ENCODE data around the gene A2M.

The A2M gene

DNA sequence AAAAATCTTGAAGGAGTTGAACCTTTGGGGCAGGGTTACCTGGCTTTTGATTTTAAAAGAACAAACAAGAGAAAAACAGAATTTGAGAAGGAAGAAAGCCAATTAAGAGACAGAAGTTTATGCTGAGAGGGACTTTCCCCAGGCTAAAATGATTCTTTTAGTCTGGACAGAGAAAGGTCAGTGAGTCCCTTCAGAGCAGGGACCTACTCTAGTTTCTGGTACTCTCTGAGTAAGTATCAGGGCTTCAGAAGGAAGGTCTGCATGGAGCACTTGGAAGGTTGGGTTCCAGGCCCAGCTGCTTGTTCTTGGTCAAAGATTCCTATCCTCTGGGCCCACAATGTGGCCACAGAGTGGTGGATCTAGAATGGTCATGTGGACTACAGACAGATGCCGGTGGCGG, 66.8 kb downstream of the A2M start:
- no peak overlapping the region for H3K27ac ChIP-seq
- POLR2A ChIA-PET (ENCODE audit: low non-redundant PET), result no interaction called here
- TF ChIP-seq CTCF (conservative IDR thresholded peaks at IDR 0.05; ENCODE audit: low read depth), result no peak
- no peak for DNase-seq (ENCODE audit: low spot score)
- CTCF ChIA-PET, result interaction anchor here (0.6 to 2.2 kb wide), 13 partner anchors 8 to 519 kb away, joined by 3 to 15 read pairs (median 3); no protein-coding TSS in a partner anchor

GRCh38 chr12:9047105-9047504, 68.6 kb downstream of the A2M start:
- no peak for TF ChIP-seq CTCF (conservative IDR thresholded peaks at IDR 0.05; ENCODE audit: low read depth)
- no peak overlapping the region for H3K27ac ChIP-seq
- ChIA-PET POLR2A (ENCODE audit: low non-redundant PET) (no interaction called here), CTCF (no interaction called here)
- peak; percentile 47 for DNase-seq (ENCODE audit: low spot score)

DNA sequence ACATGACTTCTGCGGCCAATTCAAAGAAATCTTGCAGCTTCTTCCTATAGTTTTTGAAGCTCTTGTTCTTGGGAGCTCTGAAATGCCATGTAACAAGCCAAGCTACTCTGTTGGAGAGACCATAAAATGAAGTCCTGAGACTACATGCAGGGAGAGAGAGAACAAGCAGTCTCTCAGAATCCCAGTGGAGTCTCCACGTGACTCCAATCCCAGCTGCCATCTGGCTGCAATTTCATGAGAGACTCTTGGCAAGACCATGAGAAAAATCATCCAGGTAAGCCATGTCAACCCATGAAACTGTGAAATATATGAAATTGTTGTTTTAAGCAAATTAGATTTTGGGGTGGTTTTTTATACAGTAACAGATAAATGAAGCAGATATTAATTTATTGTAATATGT, 72.0 kb downstream of the A2M start:
- ChIA-PET POLR2A (ENCODE audit: low non-redundant PET) (no interaction called here), CTCF (interaction anchor here (0.9 kb wide), 1 partner anchor 119 kb away, joined by 4 read pairs; no protein-coding TSS in a partner anchor)
- TF ChIP-seq CTCF (conservative IDR thresholded peaks at IDR 0.05; ENCODE audit: low read depth), result no peak
- DNase-seq (ENCODE audit: low spot score), result no peak
- H3K27ac ChIP-seq, result no peak overlapping the region

GRCh38 chr12:9041321-9041720, 74.4 kb downstream of the A2M start:
- POLR2A ChIA-PET (ENCODE audit: low non-redundant PET), result no interaction called here
- no peak for TF ChIP-seq CTCF (conservative IDR thresholded peaks at IDR 0.05; ENCODE audit: low read depth)
- no peak overlapping the region for H3K27ac ChIP-seq
- no peak for DNase-seq (ENCODE audit: low spot score)
- CTCF ChIA-PET, result interaction anchor here (0.5 to 1.0 kb wide), 5 partner anchors 8 to 497 kb away, joined by 3 to 4 read pairs (median 4); no protein-coding TSS in a partner anchor

GRCh38 chr12:9040484-9041186, 75.1 kb downstream of the A2M start:
- POLR2A ChIA-PET (ENCODE audit: low non-redundant PET), result no interaction called here
- no peak for DNase-seq (ENCODE audit: low spot score)
- CTCF ChIA-PET, result interaction anchor here (0.7 to 1.0 kb wide), 4 partner anchors 9 to 497 kb away, joined by 3 to 4 read pairs (median 4); no protein-coding TSS in a partner anchor
- TF ChIP-seq CTCF (conservative IDR thresholded peaks at IDR 0.05; ENCODE audit: low read depth), result no peak
- H3K27ac ChIP-seq, result no peak overlapping the region

- peak; percentile 62 for DNase-seq (ENCODE audit: low spot score)
- ChIA-PET CTCF (interaction anchor here (0.6 to 1.3 kb wide), 6 partner anchors 11 to 582 kb away, joined by 3 to 6 read pairs (median 4); partner anchors contain the start of gene M6PR), POLR2A (ENCODE audit: low non-redundant PET) (no interaction called here)
- peak; percentile 70 for TF ChIP-seq CTCF (conservative IDR thresholded peaks at IDR 0.05; ENCODE audit: low read depth)
- no peak overlapping the region for H3K27ac ChIP-seq
These were observed 76.2 kb downstream of the A2M start for GRCh38 chr12:9039397-9039977.
